ENCODE data around the gene ZIC4. TPM values are rescaled to one million over a fixed set of nuclear protein-coding genes. Genes with fewer than 3 reads are reported as not detected.

ZIC4 gene
- total and polyA plus RNA-seq, 2 of the 8 experiments (the other 6 are each of a cell fraction or from before 2014, with no cell fraction given), result 0.03 to 0.13 TPM

DNA sequence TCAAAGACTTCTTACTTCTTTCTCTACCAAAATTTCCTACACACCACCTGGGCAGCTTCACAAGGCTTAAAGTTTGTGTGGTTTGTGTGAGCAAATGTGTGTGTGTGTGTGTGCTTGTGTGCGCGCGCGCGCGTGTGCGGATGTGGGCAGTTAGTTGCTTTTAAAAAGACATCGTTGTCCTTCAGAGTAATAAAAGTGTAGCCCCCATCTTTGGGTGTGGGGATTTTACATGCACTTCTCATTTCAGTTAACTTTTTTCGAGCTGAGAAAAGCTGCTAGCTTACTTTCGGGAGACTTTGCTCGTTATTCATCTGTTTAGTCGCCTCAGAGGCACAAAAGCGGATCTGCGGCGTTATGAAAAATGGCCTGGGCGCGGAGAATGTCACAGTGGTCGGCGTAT is 36.0 kb downstream of the ZIC4 start:
- no peak overlapping the region for H2AK5ac ChIP-seq (ENCODE audit: low read depth, low read length)
- POLR2A ChIA-PET (ENCODE audit: partially characterized antibody), result interaction anchor here (1.3 to 1.5 kb wide), 4 partner anchors 9 to 48 kb away, joined by 3 to 5 read pairs (median 3); no protein-coding TSS in a partner anchor
- H3K4me2 ChIP-seq (ENCODE audit: insufficient read depth in 1 of 2, low read depth in 2 of 2, low read length in 2 of 2), result peak overlapping the region in 1 of 2 experiments; percentile 63; a peak in 1 of 4 replicates
- H3K4me1 ChIP-seq (replicated peaks in 1 of 4; ENCODE audit: control insufficient read depth in 3 of 4, insufficient read depth in 4 of 4, low read length in 3 of 4), result peaks cover 4 to 17% (median 16%) of the 10 kb centered on the region in 4 experiments
- H2AFZ ChIP-seq (ENCODE audit: low read length), result no peak overlapping the region
- no peak for DNase-seq (ENCODE audit: low read depth in 1 of 2, low spot score in 2 of 2)
- no peak overlapping the region for H2BK5ac ChIP-seq (ENCODE audit: low read depth, low read length)
- H3K27ac ChIP-seq (ENCODE audit: low read depth, low read length), result no peak overlapping the region
- no peak overlapping the region for H3K4ac ChIP-seq (replicated peaks; ENCODE audit: insufficient read length, low read depth, low read length)
- H3K79me2 ChIP-seq (ENCODE audit: control insufficient read depth in 1 of 2, insufficient read depth in 2 of 2, low read length in 2 of 2), result no peaks in the 10 kb centered on the region
- H3K23ac ChIP-seq (ENCODE audit: insufficient read length), result no peak overlapping the region
- no peak overlapping the region for H3K14ac ChIP-seq (ENCODE audit: insufficient read length)
- no peaks in the 10 kb centered on the region for H3K9me3 ChIP-seq (ENCODE audit: insufficient read depth in 2 of 2, low read depth in 1 of 2, low read length in 1 of 2)
- H3K23me2 ChIP-seq (ENCODE audit: low read depth, low read length), result no peaks in the 10 kb centered on the region
- H3K56ac ChIP-seq (replicated peaks; ENCODE audit: insufficient read length, low read depth, low read length), result no peak overlapping the region
- peaks cover 0 to 4% of the 10 kb centered on the region in 2 experiments for H4K20me1 ChIP-seq (replicated peaks in 1 of 2; ENCODE audit: control insufficient read depth in 1 of 2, insufficient read depth in 2 of 2, low read length in 2 of 2)
- no peak overlapping the region for H2BK15ac ChIP-seq (ENCODE audit: low read length)
- H3K18ac ChIP-seq (ENCODE audit: extremely low read depth, low read length), result no peak overlapping the region
- peaks cover 77 to 93% (median 86%) of the 10 kb centered on the region in 4 experiments for H3K27me3 ChIP-seq (replicated peaks in 1 of 4; ENCODE audit: control insufficient read depth in 3 of 4, extremely low read depth in 1 of 4, insufficient read depth in 3 of 4, low read length in 3 of 4)
- no peak overlapping the region for H2BK12ac ChIP-seq (ENCODE audit: low read depth, low read length)
- H4K91ac ChIP-seq (replicated peaks; ENCODE audit: insufficient read length, low read length), result no peak overlapping the region
- no peaks in the 10 kb centered on the region for H3K36me3 ChIP-seq (ENCODE audit: control insufficient read depth in 2 of 4, insufficient read depth in 4 of 4, low read length in 3 of 4)
- no peak for FAIRE-seq
- peak overlapping the region in 1 of 4 experiments; percentile 15; a peak in 1 of 8 replicates for H3K4me3 ChIP-seq (ENCODE audit: extremely low read depth in 1 of 4, insufficient read depth in 2 of 4, low read depth in 3 of 4, low read length in 4 of 4)
- 5% methylated on average over 19 of the region's 19 CpGs; no CpG with 5 or more reads in 1 of the 2 experiments for WGBS, 2 experiments (ENCODE audit: extremely low coverage in 1 of 2, insufficient coverage in 1 of 2, insufficient read length in 1 of 2, insufficient replicate concordance in 2 of 2, low coverage in 1 of 2, low lambda C conversion rate in 2 of 2, missing lambda C conversion rate in 1 of 2)
- CTCF ChIA-PET (ENCODE audit: partially characterized antibody), result interaction anchor here (0.9 to 11.9 kb wide), 9 partner anchors 12 to 53 kb away, joined by 3 to 162 read pairs (median 4); no protein-coding TSS in a partner anchor
- no peak for TF ChIP-seq SUZ12 (IDR thresholded peaks at IDR 0.05; ENCODE audit: low read length)
- TF ChIP-seq SIX5 (IDR thresholded peaks at IDR 0.05; ENCODE audit: low read depth, low read length), result no peak
- no peak for TF ChIP-seq HDAC6 (IDR thresholded peaks at IDR 0.05; ENCODE audit: low read depth, low read length)
- peak; percentile 6 for TF ChIP-seq EZH2 (IDR thresholded peaks at IDR 0.05; ENCODE audit: low read depth, low read length, severe bottlenecking)
- no peak for TF ChIP-seq KDM4A (IDR thresholded peaks at IDR 0.05; ENCODE audit: low read depth, low read length, severe bottlenecking)
- no peak for TF ChIP-seq JUND (IDR thresholded peaks at IDR 0.05; ENCODE audit: low read length)
- H4K5ac ChIP-seq (ENCODE audit: insufficient read length, low read depth, low read length), result no peak overlapping the region
- no peak overlapping the region for H3K9ac ChIP-seq (replicated peaks in 1 of 4; ENCODE audit: extremely low read depth in 1 of 4, low read depth in 3 of 4, low read length in 3 of 4)
- H3K79me1 ChIP-seq (ENCODE audit: low read depth, low read length), result no peaks in the 10 kb centered on the region
- H2BK120ac ChIP-seq (replicated peaks; ENCODE audit: low read depth, low read length), result no peak overlapping the region
- 0 out of 2 replicates have a peak overlapping the region, but pooled peaks have one; percentile 31 for H4K8ac ChIP-seq (ENCODE audit: extremely low read depth, insufficient read depth, low read length)
- no peak overlapping the region for H2BK20ac ChIP-seq (ENCODE audit: low read length)

Measured in H1 (cell line).